Keratinocyte (primary cell): ENCODE measurements around the gene ABCA4.

Experiments
- CTCF ChIP-seq, 3 experiments: IDR thresholded peaks in 1 of 3; conservative IDR thresholded peaks in 1 of 3; optimal IDR thresholded peaks in 1 of 3; 2 replicates in 2 of 3; 3 replicates in 1 of 3; pipeline versions ENCODE3 to v1.5.1; 2011; ENCODE audit warnings: low read length in 3 of 3, mild to moderate bottlenecking in 3 of 3, moderate library complexity in 2 of 3, control low read depth in 1 of 3, inconsistent platforms in 1 of 3; ENCODE audit not compliant: insufficient read depth in 2 of 3; ENCODE audit errors: extremely low read depth in 1 of 3
- EZH2 ChIP-seq: IDR thresholded peaks from one replicate; pipeline ENCODE4 v1.6.1; 2012; ENCODE audit warnings: inconsistent platforms, mild to moderate bottlenecking, low read length, moderate library complexity

- no peak for TF ChIP-seq CTCF (optimal IDR thresholded peaks at IDR 0.05 in 1 of 3, IDR thresholded peaks at IDR 0.05 in 1 of 3, conservative IDR thresholded peaks at IDR 0.05 in 1 of 3; ENCODE audit: extremely low read depth in 1 of 3, insufficient read depth in 2 of 3, low read length in 3 of 3)
- no peak for TF ChIP-seq EZH2
Observed at GRCh38 chr1:93958032-93958725, 162.8 kb downstream of the ABCA4 start.
